Mesothelial cell of epicardium (in vitro differentiated cells): ENCODE measurements around the gene PPFIA1. TPM values are rescaled to one million over a fixed set of nuclear protein-coding genes. Genes with fewer than 3 reads are reported as not detected.

Source experiments
- DNase-seq, 2 experiments: peaks; one replicate each; pipeline ENCODE4 v3.0.0; 2021; ENCODE audit warnings: low spot score in 2 of 2; ENCODE audit not compliant: unreplicated experiment in 2 of 2
- H3K27ac Mint-ChIP-seq: 2 replicates; pipeline ENCODE4 v1.8.0; 2021; ENCODE audit warnings: mixed read lengths
- H3K27me3 Mint-ChIP-seq: 2 replicates; pipeline ENCODE4 v1.8.0; 2021; ENCODE audit warnings: low read depth, mixed read lengths
- H3K36me3 Mint-ChIP-seq: 2 replicates; pipeline ENCODE4 v1.8.0; 2021; ENCODE audit warnings: mixed read lengths
- H3K4me1 Mint-ChIP-seq: 2 replicates; pipeline ENCODE4 v1.8.0; 2021; ENCODE audit warnings: mixed read lengths
- H3K4me3 Mint-ChIP-seq: 2 replicates; pipeline ENCODE4 v1.8.0; 2021; ENCODE audit warnings: mild to moderate bottlenecking, moderate library complexity, mixed read lengths
- H3K9me3 Mint-ChIP-seq: 2 replicates; pipeline ENCODE4 v1.8.0; 2021; ENCODE audit warnings: mixed read lengths
- CTCF ChIP-seq: fragments of 200-600 bp; sonication (generic); IDR thresholded peaks from one replicate; pipeline ENCODE4 v1.5.0; 2021; ENCODE audit warnings: antibody characterized with exemption; ENCODE audit not compliant: unreplicated experiment
- total RNA-seq: library from RNA; stranded (reverse); gene quantifications from 3 replicates; pipeline ENCODE4 v1.2.1, GENCODE V29; 2021

The PPFIA1 gene
- total RNA-seq, 1 donor from 2014 or later, result 59.1 TPM

- Mint-ChIP-seq H3K4me1 (peaks cover 5% of the 10 kb centered on the region), H3K4me3 (no peak overlapping the region), H3K9me3 (no peaks in the 10 kb centered on the region), H3K36me3 (no peaks in the 10 kb centered on the region), H3K27ac (no peak overlapping the region), H3K27me3 (peaks cover 25% of the 10 kb centered on the region)
- no peak for TF ChIP-seq CTCF
- DNase-seq, result no peak
Measured at GRCh38 chr11:70265341-70265740, 5.1 kb upstream of the PPFIA1 start.

- TF ChIP-seq CTCF, result no peak
- H3K9me3 Mint-ChIP-seq, result no peaks in the 10 kb centered on the region
- H3K36me3 Mint-ChIP-seq, result no peaks in the 10 kb centered on the region
- H3K27ac Mint-ChIP-seq, result no peak overlapping the region
- H3K4me3 Mint-ChIP-seq, result no peak overlapping the region
- peaks cover 25% of the 10 kb centered on the region for H3K27me3 Mint-ChIP-seq
- peaks cover 13% of the 10 kb centered on the region for H3K4me1 Mint-ChIP-seq
- no peak for DNase-seq
Measured at GRCh38 chr11:70267405-70267950, 3.0 kb upstream of the PPFIA1 start.

- no peak for TF ChIP-seq CTCF
- DNase-seq, result no peak
- no peak overlapping the region for H3K4me3 Mint-ChIP-seq
Measured at GRCh38 chr11:70268526-70268925, 2.0 kb upstream of the PPFIA1 start.

GRCh38 chr11:70270877-70271648 is 573 bp downstream of the PPFIA1 start:
- H3K4me3 Mint-ChIP-seq, result peak overlapping the region; percentile 86
- peak overlapping the region; percentile 93 for H3K27ac Mint-ChIP-seq
- peaks cover 19% of the 10 kb centered on the region for H3K4me1 Mint-ChIP-seq
- peaks cover 17% of the 10 kb centered on the region for H3K36me3 Mint-ChIP-seq
- no peaks in the 10 kb centered on the region for H3K9me3 Mint-ChIP-seq
- peaks cover 15% of the 10 kb centered on the region for H3K27me3 Mint-ChIP-seq
- no peak for TF ChIP-seq CTCF
- DNase-seq, result peak; percentile 38 to 60

More at GRCh38 chr11:70268526-70268925, 2.0 kb upstream of the PPFIA1 start:
- H3K4me1 Mint-ChIP-seq, result peaks cover 19% of the 10 kb centered on the region
- no peaks in the 10 kb centered on the region for H3K9me3 Mint-ChIP-seq
- peaks cover 2% of the 10 kb centered on the region for H3K36me3 Mint-ChIP-seq
- peaks cover 25% of the 10 kb centered on the region for H3K27me3 Mint-ChIP-seq
- no peak overlapping the region for H3K27ac Mint-ChIP-seq

GRCh38 chr11:70271649-70271953 is 1.1 kb downstream of the PPFIA1 start:
- peak overlapping the region; percentile 86 for H3K4me3 Mint-ChIP-seq
- no peak for DNase-seq
- TF ChIP-seq CTCF, result no peak
- H3K4me1 Mint-ChIP-seq, result peaks cover 19% of the 10 kb centered on the region
- H3K27me3 Mint-ChIP-seq, result peaks cover 14% of the 10 kb centered on the region
- H3K27ac Mint-ChIP-seq, result peak overlapping the region; percentile 93
- no peaks in the 10 kb centered on the region for H3K9me3 Mint-ChIP-seq
- peaks cover 21% of the 10 kb centered on the region for H3K36me3 Mint-ChIP-seq
